UCSD-AML1 (cell line): ENCODE measurements around the gene FAT1.
"Not testable (repeated sequence)": the region's sequence is repeated elsewhere in the genome, so short reads cannot be mapped to it uniquely, and the experiment has no call there.

Experiments
- DNase-seq: peaks from one replicate; lab custom pipeline; 2025; ENCODE audit not compliant: unreplicated experiment; lab: John Stamatoyannopoulos, UW

The FAT1 gene

DNA sequence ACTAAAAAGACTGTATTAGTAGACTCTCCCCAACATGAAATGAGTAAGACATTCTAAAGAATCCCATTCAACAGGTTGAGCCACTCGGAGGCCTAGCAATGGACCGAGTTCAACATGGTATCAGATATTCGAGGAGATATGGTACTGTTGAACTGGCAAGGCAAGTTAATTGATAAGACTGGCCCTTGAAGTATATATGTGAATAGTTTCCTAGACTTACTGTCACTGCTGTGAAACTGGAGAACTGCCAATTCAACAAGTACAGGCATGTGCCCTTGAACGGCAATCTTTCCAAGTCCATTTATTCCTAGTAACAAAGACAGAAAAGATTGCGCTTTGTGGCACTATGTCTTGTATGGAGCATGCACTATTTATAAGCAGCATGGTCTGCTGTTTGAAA, 24.4 kb downstream of the FAT1 start:
- no peak for DNase-seq

DNA sequence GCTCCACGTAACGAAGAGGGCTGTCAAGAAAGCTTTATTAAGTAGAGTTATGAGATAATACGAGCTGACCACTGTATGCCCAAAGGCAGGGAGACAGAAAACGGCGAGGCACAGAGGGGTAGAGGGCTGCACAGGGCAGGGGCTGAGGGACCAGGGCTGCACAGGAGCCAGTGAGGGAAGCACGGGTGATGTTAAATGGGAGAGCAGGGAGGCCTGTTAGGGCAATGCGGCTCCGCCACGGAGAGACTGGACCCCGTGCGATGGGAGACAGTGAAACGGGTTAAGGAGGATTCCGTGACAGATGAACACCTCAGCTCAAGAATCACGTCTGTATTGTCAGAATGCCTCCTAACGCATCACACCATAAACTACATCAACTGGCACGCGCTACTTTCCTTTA, 25.1 kb downstream of the FAT1 start:
- DNase-seq: no peak

DNA sequence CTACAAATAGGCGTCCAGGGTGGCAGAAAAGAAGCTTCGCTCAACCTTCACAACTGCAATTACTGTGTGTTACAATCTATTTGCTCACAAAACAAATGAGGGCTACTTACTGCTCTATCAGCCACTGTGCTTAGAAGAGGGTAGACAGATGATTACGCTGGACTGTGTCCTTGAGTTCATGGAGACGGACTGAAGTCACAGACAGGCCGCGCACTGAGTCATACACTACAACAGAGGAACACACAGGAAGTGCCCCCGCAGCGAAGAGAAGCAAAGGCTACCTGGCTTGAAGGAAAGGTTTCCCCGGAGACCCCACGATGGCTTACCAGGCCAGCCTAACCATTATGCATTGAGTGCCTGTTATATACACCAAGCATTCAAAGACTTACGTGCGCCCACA, 25.6 kb downstream of the FAT1 start:
- DNase-seq: no peak

DNA sequence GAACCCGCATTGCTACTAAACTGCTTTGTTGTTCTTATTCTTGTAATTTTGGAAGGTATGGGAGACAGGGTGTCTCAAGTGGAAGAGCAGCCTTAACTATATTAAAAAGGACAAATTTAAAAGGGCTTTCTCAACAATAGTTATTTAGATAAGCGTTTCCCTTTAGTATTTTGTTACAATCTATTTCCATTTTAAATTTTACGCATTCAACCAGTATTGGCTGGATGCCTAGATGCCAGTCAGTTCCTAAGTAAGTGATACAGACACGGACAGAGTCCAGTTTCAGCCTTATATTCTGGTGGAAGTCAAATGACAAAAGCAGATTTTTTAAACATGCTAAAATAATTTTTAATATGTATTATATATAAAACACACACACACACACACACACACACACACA, 28.3 kb downstream of the FAT1 start:
- DNase-seq: no peak

DNA sequence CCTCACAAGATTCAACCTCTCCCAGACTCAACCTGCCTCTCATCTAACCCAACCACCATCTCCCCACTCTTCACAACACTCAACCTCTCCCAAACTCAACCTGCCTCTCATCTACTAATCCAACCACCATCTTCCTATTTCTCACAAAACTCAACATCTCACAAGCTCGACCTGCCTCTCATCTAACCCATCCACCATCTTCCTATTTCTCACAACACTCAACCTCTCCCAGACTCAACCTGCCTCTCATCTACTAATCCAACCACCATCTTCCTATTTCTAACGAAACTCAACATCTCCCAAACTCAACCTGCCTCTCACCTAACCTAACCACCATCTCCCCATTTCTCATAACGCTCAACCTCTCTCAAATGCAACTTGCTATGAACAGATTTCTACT, 29.8 kb downstream of the FAT1 start:
- no peak for DNase-seq

DNA sequence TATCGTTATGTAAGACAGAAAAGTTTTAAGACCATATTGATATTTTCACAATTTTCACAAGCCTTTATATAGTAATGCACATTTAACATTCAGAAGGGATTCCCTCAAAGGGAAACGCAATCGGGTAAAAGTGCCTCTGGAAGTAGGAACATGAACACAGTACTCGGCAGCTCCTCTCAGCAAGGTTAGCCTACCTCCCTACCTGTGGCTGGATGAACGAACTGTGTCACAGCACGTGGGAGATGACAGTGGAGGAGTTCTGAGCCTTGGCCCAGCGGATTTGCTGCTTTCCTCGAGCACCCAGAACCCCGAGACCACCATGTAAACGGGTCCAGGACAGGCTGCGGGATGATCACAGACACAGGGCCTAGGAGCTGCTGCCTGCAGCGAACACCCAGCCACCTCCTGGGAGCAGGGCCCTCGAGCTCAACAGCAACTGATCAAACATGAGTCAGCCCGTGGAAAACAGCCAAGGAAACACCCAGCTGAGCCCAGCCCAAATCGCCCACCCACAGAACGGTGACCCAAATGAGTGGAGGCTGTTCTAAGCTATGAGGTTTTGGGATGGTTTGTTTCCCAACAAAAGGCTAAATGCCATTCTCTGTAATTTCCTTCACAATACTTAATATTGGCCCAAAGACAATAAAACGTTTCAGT, 30.4 kb downstream of the FAT1 start:
- no peak for DNase-seq

DNA sequence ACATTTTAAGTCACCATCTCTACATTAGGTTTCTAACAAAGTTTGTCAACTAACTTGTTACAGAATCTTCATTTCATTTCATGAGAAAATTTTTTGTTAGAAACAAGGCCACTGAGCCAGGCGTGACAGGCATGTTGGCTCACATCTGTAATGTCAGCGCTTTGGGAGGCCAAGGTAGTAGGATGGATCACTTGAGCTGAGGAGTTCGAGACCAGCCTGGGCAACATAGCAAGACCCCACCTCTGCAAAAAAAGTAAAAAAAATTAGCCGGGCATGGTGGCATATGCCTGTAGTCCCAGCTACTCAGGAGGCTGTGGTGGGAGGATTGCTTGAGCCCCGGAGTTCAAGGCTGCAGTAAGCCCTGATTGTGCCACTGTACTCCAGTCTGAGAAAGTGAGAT, 32.3 kb downstream of the FAT1 start:
- DNase-seq: no peak

DNA sequence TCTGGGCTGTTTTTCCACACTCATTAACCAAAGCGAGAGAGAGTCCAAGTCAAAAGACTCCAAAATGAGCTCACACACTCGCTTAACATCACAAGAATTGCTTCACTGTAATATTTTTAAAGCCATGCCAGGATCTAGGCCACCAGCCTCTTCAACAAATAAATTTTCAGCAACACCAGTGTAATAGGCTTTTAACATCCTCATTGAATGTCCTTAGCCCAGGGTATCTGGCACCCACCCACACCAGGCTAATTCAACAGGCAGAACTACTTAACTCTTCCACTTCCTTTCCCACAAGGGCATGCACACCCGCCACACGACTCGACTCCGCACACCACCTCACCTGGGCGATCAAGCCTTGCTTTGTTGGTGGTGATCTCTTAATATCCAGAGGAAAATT, 34.2 kb downstream of the FAT1 start:
- DNase-seq: no peak

DNA sequence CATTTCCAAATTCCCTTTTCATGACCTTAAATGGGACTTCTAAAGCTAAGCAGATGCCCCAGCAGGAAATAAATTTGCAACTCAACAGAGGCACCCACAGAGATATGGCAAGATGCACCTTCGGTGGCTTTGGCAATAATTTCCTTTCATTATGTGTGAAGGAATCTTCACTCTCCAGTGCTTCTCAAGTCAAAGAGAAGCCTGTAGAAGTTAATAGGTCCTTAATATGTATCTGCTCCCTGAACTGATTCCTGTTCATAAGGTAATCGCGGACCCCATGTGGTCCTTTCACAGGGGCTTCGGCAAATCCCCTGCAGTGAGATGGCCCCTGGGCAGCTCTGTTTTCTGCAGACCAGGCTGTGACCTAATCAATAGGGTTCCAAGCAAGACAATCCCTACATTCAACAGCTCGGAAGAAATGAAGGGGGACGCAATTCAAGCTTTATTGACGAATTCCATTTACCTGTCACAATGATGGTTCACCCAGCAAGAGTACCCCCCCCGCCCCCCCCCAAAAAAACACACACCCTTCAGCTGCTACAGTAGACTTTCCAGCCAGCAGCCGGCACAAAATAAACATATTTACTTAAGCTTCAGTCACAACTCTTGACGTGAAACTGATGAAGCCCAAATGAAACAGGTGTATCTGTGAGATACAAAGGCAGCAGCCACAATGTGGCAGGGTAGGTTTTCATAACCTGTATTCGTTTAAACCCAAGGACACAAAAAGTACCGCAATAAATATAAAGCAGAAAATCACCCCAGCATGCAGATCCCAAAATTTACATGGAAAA, 35.3 kb downstream of the FAT1 start:
- no peak for DNase-seq

DNA sequence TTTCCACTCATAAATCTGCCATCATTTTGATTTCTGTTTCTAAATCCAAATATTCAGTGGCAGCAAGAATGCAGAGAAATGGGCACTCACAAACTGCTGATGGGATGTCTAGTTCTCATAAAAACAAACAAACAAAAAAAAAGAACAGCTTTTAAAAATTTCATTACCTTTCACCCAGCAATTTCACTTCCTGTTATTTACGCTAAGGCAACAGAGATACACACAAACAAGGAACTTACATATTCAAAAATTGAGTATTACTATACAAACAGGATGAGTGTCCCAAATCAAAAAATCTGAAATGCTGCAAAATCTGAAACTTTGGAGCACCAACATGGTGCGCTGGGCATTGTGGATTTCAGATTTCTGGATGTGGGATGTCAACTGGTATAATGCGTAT, 36.4 kb downstream of the FAT1 start:
- no peak for DNase-seq

DNA sequence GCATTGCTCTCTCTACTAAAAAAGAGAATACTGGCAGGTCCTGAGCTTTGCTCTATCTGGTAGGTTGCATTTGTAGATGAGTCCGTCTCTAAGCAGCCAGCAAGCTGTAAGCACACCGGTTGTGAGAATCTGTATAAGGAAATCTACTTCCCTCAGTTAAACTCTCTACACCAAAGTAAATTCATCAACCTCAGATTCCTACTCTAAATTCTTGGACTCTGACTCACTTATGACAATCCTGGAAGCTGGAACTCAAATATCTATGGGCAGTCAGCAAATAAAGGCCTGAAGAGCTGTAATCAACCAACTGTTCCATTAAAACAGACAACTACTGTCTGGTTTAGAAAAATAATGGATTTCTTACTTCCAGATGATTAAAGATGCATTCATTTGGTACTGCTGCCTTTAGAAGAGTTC, 37.9 kb downstream of the FAT1 start:
- DNase-seq: no peak

DNA sequence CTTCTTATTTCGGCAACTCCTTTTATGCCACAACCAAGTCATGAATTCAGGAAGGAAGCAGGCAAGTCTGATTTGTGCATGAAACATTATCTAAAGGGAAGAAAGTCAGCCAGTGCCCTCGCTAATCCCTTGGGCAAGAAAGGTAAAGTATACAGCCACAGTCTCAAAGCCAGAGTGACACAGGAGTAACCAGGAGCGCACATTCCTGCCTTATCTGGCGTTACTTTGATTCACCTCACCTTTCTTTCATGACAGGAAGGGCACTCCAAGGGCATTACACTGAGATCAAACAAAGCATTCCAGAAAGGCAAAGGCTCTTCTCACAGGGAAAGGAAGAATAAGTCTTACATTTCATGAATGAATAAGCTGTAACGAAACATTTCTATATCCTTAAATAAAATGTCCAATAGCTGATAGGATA, 38.8 kb downstream of the FAT1 start:
- DNase-seq: no peak

DNA sequence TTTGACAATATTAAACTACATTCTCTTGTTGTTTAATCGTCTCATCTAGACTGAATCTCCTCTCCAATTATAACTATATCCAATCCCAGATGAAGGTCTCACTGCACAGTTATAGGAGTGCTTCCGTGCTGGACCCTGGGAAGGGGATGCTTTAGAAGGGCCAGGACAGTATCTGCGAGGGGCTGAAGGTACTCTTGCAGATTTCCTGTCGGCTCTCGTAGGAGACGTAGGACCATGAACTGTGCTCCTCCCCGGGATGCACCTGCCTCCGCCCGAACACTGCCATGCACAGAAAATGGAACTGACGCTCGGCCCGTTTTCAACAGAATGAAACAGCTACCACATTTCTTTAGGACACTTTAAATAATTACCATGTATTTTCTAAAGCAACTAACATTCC, 39.4 kb downstream of the FAT1 start:
- DNase-seq: no peak

DNA sequence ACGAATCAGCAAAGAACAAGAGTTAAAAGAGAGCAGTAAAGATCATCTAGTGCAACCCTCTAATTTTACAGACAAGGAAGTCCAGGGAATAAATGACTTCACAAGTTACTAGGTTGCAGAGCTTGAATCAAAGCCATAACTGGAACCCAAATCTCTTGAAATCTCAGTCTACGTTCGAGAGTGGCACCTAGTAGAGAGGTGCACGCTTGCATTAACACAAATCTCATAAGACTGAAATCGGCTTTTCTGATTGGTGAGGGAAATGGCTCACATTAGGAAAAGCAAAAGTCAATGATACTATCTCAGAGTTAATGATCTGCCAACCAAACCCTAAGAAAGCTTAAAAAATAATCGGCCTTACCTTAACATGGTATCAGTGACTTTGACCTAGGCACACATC, 43.0 kb downstream of the FAT1 start:
- DNase-seq: no peak

DNA sequence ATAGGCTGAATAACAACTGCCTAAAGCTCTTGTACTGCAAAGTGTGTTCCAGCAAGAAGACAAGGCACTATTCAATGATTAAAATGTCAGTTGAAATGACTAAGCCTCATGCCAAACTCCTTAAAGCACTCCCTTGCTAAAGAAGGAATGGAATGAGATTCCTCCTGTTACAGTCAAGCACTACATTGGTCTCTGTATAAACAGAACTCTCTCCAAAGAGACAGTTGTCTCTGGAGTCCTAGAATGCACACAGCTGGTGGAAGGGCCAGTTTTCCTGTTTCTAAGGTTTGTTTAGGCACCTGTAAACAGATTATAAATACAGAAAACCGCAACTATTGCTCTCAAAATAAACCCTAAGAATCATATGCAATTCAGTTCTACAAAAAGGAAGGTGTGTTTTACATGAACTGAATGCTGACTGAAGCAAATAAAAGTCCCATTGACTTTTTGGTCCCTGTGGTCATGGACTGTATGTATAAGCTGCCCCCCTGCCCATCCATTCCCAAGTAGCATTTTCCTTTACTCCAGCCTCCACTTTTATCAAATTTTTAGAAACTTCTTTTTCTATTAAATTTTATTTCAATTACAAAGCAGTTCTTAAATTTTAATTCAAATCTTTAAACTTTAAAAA, 47.0 kb downstream of the FAT1 start:
- no peak for DNase-seq

DNA sequence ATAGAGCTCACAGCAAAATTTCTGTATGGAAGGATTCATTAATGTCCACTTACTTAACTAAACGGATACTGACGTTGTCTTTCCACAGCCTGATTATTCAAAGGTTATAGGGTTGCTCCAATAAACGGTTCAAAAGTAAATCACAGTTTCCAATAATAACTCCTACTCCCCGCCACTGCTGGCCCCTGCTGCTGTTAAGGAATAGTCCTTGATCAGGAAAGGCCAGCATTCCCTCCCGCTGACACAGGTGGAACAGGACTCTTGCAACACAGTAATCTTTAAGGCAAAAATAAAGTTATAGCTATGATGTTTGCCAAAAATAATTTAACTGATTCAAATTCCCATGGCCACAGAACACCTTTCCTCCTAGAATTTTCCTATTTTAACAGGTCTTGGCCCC, 53.9 kb downstream of the FAT1 start:
- DNase-seq: no peak

DNA sequence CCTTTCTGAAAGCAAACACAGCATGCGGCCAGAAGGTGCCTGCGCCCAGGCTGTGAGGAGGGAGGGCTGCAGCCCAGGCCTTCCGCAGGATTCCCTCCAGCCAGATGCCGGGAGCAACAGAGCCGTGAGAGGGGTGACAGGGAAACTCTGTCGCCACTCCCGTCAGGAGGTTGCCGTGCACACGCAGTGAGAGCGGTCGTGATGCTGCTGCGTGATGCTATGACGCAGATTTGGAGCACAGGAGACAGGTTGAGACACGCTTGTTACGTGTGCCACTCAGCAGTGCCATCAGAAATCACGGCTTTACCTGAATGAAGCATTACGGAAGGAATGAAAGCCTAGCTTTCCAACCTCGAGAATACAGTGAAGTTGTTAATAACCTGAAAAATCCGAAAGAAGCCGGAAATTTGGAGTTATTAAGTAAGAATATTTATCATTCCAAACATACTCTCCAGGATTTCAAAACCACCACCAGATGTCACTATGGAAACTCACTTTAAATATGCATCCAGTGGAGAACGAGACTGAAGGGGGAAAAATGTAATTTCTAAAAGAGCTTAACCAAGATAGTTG, 54.4 kb downstream of the FAT1 start:
- DNase-seq: no peak

DNA sequence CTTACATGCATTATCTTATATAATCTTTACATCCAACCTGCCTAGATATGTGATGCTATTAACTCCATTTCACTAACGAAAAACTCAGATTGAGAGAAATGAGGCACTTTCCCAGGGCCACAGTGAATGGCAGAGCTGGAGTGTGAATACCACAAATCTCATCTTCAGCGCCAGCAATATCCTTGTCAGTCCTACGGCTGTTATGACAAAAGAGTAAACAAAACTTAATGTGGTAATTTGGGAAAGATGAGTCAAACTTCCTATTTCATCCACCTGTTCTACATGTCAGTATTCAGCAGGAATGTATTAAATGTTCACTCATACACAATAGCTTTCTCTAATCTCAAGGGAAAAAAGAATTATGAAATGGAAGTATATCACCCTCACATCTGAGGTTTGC, 56.9 kb downstream of the FAT1 start:
- no peak for DNase-seq

DNA sequence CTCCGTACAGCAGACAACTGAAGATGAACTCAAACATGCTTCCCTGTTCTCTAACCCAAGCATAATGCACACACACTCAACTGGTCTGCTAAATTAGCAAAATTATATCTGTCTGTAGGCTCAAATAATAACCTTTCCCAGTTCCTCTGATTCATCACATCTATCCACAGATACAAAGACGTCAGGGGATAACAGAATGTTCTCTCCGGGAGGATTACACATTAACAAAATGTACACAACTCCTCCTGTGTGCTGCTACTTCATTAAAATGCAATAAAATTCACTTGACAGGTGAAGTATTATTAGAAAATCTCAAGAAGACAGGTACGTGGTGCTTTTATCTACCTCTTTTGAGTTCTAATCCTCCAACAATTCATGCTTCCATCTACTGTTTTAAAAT, 57.4 kb downstream of the FAT1 start:
- DNase-seq: no peak

DNA sequence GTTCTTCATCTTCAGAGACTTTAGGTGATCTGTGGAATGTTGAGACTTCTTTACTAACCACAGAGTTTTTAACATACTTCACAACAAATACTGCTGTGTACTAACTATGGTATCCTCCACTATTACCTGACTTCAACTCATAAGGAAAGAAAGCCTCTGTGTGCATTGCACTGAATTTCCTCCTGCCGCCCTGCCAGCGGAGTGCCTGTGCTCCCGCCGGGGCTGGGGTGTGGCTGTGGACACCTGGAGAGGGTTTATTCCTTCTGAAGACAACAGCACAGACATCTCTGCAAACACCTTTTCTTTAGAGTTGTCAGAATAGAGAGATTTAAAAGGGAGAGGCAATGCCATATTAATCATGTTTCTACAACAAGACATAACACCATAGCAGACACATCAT, 63.3 kb downstream of the FAT1 start:
- no peak for DNase-seq

DNA sequence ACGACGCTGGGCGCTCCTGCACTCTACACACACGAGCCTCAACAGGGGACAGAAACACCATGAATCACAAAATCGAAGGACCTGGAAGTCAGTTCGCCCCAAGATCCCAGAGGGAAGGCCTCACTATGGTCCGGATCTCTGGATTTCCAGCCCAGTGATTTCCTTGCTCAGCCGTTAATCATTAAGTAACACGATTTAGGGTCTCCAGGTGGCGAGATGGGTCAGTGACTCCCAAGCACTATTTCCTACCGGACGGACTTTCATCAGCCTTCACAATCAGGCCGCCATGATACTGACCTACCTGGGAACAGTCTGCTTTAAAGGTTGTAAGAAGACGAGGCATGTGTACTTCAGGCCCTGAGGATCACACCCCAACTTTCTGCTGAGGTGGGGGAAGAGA, 63.7 kb downstream of the FAT1 start:
- DNase-seq: no peak

DNA sequence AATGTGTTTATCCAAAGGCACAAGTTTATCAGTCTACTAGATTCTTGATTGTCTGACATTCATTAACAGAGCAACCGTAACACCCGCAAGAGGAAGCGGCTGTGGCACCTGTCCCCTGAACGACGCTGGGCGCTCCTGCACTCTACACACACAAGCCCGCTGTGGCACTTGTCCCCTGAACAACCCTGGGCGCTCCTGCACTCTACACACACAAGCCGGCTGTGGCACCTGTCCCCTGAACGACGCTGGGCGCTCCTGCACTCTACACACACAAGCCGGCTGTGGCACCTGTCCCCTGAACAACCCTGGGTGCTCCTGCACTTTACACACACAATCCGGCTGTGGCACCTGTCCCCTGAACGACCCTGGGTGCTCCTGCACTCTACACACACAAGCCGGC, 64.2 kb downstream of the FAT1 start:
- not testable (repeated sequence) for DNase-seq
